ENCODE data around the gene GNB1L.

Gene GNB1L

DNA sequence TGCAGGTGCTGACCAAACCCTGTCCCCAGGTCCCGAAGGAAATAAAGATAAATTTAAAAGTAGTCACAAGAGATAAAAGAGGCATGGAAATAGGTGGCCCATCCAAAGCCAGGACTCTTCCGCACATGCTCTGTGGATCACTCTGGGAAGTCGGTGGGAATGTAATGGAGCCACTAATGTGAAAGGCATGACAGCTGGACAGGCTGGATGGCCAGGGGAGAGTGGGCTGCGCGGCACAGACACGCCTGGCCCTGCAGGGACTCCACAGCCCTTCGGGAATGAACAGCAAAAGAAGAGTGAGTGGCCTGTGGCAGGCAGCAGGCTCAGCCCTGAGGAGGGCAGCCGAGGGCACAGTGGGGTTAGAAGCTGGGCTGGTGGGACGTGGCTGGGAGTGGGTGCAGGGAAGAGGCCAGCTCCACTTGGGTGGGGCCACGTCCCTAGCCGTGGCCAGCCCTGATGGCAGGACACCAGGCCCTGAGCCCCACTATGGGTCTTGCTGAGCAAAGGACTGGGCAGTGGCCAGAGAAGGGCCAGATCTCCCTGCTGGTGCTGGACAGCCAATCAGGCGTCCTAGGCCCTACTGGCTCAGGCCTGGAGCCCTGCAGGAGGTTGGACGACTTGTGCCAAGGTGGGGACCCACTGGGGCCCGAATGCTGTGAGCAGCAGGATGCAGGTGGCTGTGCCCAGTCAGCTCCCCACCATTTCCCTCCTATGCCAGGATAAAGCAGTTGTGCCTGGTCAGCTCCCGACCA lies 31.3 kb upstream of the GNB1L start:
- Histone ChIP-seq H3K4me1 (ENCODE audit: control insufficient read depth in 2 of 2, insufficient read depth in 1 of 2, low read depth in 1 of 2, low read length in 2 of 2) (peaks cover 13 to 25% of the 10 kb centered on the region in 2 donors), H3K27me3 (ENCODE audit: control insufficient read depth in 3 of 3, insufficient read depth in 3 of 3, low read depth in 1 of 3, low read length in 3 of 3) (peaks cover 0 to 3% (median 0%) of the 10 kb centered on the region in 3 experiments)
- DNase-seq (ENCODE audit: low spot score): no peak

DNA sequence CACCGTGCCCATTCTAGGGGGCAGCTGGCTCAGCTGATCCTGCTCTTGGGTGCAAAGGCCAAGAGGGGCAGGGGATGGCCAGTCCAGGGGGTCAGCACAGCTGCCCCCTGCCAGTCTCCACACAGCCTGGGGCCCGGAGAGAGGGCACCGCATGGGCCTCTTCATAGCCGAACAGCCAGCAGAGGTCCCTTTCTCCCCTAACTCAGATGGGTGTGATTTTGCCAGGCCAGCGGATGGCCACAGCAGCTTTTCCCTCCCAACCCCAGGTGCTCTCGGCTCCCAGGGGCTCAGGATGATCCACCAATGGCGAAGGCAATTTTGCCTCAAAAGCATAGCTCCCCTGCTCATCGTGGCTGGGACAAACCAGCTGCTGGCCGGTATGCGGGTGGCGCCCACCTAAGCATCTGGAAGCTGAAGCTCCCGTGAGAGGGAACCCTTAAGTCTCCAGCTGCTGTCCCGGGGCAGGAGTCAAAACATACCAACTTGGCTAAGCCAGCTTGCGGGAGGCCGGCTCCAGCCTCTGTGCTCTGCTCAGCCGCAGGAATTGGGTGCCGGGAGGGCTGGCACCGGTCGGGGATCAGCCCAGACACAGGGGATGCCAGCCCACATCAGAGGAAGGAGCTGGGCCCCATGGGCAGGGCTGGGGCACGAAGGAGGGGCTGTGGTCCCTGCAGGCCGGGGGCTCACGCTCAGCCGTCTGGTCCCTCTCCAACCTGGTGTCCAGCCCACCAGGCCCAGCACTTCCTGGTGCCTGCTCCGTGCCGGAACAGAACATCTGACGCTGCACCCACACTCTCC lies 30.5 kb upstream of the GNB1L start:
- Histone ChIP-seq H3K4me1 (ENCODE audit: control insufficient read depth in 2 of 2, insufficient read depth in 1 of 2, low read depth in 1 of 2, low read length in 2 of 2) (peaks cover 21 to 27% of the 10 kb centered on the region in 2 donors), H3K27me3 (ENCODE audit: control insufficient read depth in 3 of 3, insufficient read depth in 3 of 3, low read depth in 1 of 3, low read length in 3 of 3) (peaks cover 0 to 3% (median 0%) of the 10 kb centered on the region in 3 experiments), H2BK12ac (ENCODE audit: low read length) (peak overlapping the region; percentile 95), H2AK5ac (ENCODE audit: low read depth, low read length) (peak overlapping the region; percentile 98), H3K27ac (replicated peaks; ENCODE audit: low read length) (no peak overlapping the region), H4K8ac (ENCODE audit: low read depth, low read length) (no peak overlapping the region), H3K9ac (ENCODE audit: low read depth, low read length, poor library complexity) (no peak overlapping the region), H3K79me1 (ENCODE audit: low read depth, low read length) (no peaks in the 10 kb centered on the region), H3K4me3 (ENCODE audit: low read length in 2 of 2) (no peak overlapping the region), H4K91ac (ENCODE audit: low read depth, low read length, poor library complexity) (peak overlapping the region; percentile 46), H2AFZ (ENCODE audit: low read length) (no peak overlapping the region), H3K18ac (ENCODE audit: low read length) (peak overlapping the region; percentile 20), H2BK120ac (ENCODE audit: low read depth, low read length) (peak overlapping the region; percentile 87), H2BK15ac (ENCODE audit: low read length) (peak overlapping the region; percentile 95), H3K14ac (ENCODE audit: low read length) (no peak overlapping the region), H3K4ac (ENCODE audit: low read length) (no peak overlapping the region), H2BK5ac (ENCODE audit: low read length) (peak overlapping the region; percentile 71), H3K36me3 (replicated peaks in 1 of 2; ENCODE audit: control insufficient read depth in 2 of 2, insufficient read depth in 2 of 2, low read length in 2 of 2) (no peaks in the 10 kb centered on the region), H3K9me3 (replicated peaks in 1 of 2; ENCODE audit: control insufficient read depth in 2 of 2, insufficient read depth in 1 of 2, low read depth in 1 of 2, low read length in 2 of 2) (no peaks in the 10 kb centered on the region), H3K23ac (ENCODE audit: low read depth, low read length, poor library complexity) (peak overlapping the region; percentile 60), H3K4me2 (ENCODE audit: insufficient read depth, low read length, poor library complexity, severe bottlenecking) (no peak overlapping the region)
- no CpG with 5 or more reads among the region's 26 CpGs for WGBS, 2 donors (ENCODE audit: extremely low coverage in 2 of 2, insufficient read length in 2 of 2, insufficient replicate concordance in 1 of 2)
- no peak for DNase-seq (ENCODE audit: low spot score)

More for the DNA sequence above, 31.3 kb upstream of the GNB1L start:
- Histone ChIP-seq H2BK120ac (ENCODE audit: low read depth, low read length) (no peak overlapping the region), H2BK15ac (ENCODE audit: low read length) (peak overlapping the region; percentile 94), H3K27ac (replicated peaks; ENCODE audit: low read length) (no peak overlapping the region), H2BK12ac (ENCODE audit: low read length) (peak overlapping the region; percentile 91), H3K9ac (ENCODE audit: low read depth, low read length, poor library complexity) (peak overlapping the region; percentile 39), H3K36me3 (replicated peaks in 1 of 2; ENCODE audit: control insufficient read depth in 2 of 2, insufficient read depth in 2 of 2, low read length in 2 of 2) (no peaks in the 10 kb centered on the region), H2AFZ (ENCODE audit: low read length) (no peak overlapping the region), H4K91ac (ENCODE audit: low read depth, low read length, poor library complexity) (peak overlapping the region; percentile 9), H3K79me1 (ENCODE audit: low read depth, low read length) (no peaks in the 10 kb centered on the region), H3K4me3 (ENCODE audit: low read length in 2 of 2) (no peak overlapping the region), H3K4me2 (ENCODE audit: insufficient read depth, low read length, poor library complexity, severe bottlenecking) (no peak overlapping the region), H3K9me3 (replicated peaks in 1 of 2; ENCODE audit: control insufficient read depth in 2 of 2, insufficient read depth in 1 of 2, low read depth in 1 of 2, low read length in 2 of 2) (no peaks in the 10 kb centered on the region), H4K8ac (ENCODE audit: low read depth, low read length) (no peak overlapping the region), H2BK5ac (ENCODE audit: low read length) (peak overlapping the region; percentile 93), H3K18ac (ENCODE audit: low read length) (peak overlapping the region; percentile 89), H3K4ac (ENCODE audit: low read length) (no peak overlapping the region), H2AK5ac (ENCODE audit: low read depth, low read length) (peak overlapping the region; percentile 98), H3K14ac (ENCODE audit: low read length) (peak overlapping the region; percentile 57), H3K23ac (ENCODE audit: low read depth, low read length, poor library complexity) (peak overlapping the region; percentile 69)
- WGBS, 2 donors (ENCODE audit: extremely low coverage in 2 of 2, insufficient read length in 2 of 2, insufficient replicate concordance in 1 of 2): no CpG with 5 or more reads among the region's 15 CpGs

DNA sequence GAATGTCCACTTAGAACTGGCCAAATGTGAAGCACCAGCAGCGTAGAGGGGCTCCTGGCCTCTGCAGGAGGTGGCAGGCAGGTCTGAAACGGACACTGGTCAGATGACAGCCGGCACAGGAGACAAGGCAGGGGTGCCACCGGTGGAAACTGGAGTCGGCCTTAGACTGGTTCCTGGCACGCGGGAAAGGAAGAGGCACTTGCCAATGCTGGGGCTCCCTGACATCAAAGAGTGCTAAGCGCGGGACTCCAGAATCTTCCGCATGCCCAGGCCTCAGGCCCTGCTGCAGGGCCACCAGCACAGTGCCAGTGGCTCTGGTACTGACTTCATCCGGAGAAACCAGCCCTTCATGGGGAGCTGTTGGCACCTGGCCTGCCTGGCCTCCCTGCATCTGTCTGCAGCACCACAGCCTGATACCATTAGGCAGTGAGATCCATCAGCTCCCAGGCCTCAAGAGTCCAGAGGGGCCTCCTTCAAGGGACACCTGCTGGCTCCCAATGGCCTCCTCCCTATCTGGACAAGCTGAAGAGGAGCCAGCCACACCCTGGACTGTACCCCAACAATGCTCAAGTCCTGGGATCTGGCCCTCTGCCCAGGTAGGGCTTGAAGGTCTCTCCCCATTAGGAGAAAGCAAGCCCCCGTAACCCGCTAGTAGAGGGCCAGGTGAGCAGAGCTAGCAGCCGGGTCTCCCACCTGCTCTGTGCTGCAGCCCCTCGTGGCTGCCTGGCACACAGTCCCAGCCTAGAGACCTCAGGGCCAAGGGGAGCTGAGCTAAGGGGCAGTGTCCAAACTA lies 29.7 kb upstream of the GNB1L start:
- Histone ChIP-seq H3K9me3 (replicated peaks in 1 of 2; ENCODE audit: control insufficient read depth in 2 of 2, insufficient read depth in 1 of 2, low read depth in 1 of 2, low read length in 2 of 2) (no peaks in the 10 kb centered on the region), H3K23ac (ENCODE audit: low read depth, low read length, poor library complexity) (peak overlapping the region; percentile 74), H3K36me3 (replicated peaks in 1 of 2; ENCODE audit: control insufficient read depth in 2 of 2, insufficient read depth in 2 of 2, low read length in 2 of 2) (no peaks in the 10 kb centered on the region), H3K27me3 (ENCODE audit: control insufficient read depth in 3 of 3, insufficient read depth in 3 of 3, low read depth in 1 of 3, low read length in 3 of 3) (peaks cover 0 to 3% (median 0%) of the 10 kb centered on the region in 3 experiments), H2AK5ac (ENCODE audit: low read depth, low read length) (peak overlapping the region; percentile 98), H3K79me1 (ENCODE audit: low read depth, low read length) (peaks cover 3% of the 10 kb centered on the region), H4K8ac (ENCODE audit: low read depth, low read length) (no peak overlapping the region), H3K14ac (ENCODE audit: low read length) (peak overlapping the region; percentile 23), H3K27ac (replicated peaks; ENCODE audit: low read length) (no peak overlapping the region), H2AFZ (ENCODE audit: low read length) (no peak overlapping the region), H3K4me3 (ENCODE audit: low read length in 2 of 2) (no peak overlapping the region), H2BK5ac (ENCODE audit: low read length) (peak overlapping the region; percentile 71), H2BK120ac (ENCODE audit: low read depth, low read length) (peak overlapping the region; percentile 87), H2BK15ac (ENCODE audit: low read length) (peak overlapping the region; percentile 95), H3K9ac (ENCODE audit: low read depth, low read length, poor library complexity) (peak overlapping the region; percentile 46), H3K4ac (ENCODE audit: low read length) (peak overlapping the region; percentile 77), H3K18ac (ENCODE audit: low read length) (peak overlapping the region; percentile 90), H2BK12ac (ENCODE audit: low read length) (peak overlapping the region; percentile 95), H4K91ac (ENCODE audit: low read depth, low read length, poor library complexity) (peak overlapping the region; percentile 25), H3K4me2 (ENCODE audit: insufficient read depth, low read length, poor library complexity, severe bottlenecking) (no peak overlapping the region), H3K4me1 (ENCODE audit: control insufficient read depth in 2 of 2, insufficient read depth in 1 of 2, low read depth in 1 of 2, low read length in 2 of 2) (peaks cover 25 to 32% of the 10 kb centered on the region in 2 donors)
- DNase-seq (ENCODE audit: low spot score): no peak
- WGBS, 2 donors (ENCODE audit: extremely low coverage in 2 of 2, insufficient read length in 2 of 2, insufficient replicate concordance in 1 of 2): no CpG with 5 or more reads among the region's 15 CpGs
